Activated CD4-positive, alpha-beta T cell treated with anti-CD3 and anti-CD28 coated beads for 1 hour (primary cell): ENCODE results near the gene LONRF3.

Experiments used
- DNase-seq: peaks from one replicate; pipeline ENCODE4 v3.0.0-alpha.2; 2020

The LONRF3 gene

GRCh38 chrX:119040432-119040831 lies 66.0 kb downstream of the LONRF3 start:
- DNase-seq: no peak

DNA sequence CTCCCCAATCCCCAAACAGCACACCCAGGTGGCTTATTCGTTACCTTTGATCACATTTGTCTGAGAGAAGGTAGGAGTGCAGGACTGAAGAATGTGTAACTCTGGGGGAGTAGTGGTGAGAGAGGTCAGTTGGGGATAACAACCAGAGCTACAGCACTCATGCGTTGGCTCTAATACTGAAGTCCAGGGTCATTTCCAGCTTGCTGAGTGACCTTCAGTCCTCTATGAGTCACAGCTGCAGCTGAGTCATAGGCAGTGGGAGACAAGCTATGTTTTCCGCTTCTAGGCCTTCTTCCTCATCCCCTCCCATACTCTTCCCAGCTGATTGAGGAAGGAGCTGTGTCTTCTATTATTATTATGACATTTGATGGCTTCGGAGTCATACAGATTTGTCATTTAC lies 66.8 kb downstream of the LONRF3 start:
- no peak for DNase-seq

- DNase-seq: no peak
These were observed 67.6 kb downstream of the LONRF3 start for GRCh38 chrX:119042040-119042439.

GRCh38 chrX:119042996-119043395 lies 68.6 kb downstream of the LONRF3 start:
- DNase-seq: no peak

- no peak for DNase-seq
These were observed 71.5 kb downstream of the LONRF3 start for GRCh38 chrX:119045884-119046283.

DNA sequence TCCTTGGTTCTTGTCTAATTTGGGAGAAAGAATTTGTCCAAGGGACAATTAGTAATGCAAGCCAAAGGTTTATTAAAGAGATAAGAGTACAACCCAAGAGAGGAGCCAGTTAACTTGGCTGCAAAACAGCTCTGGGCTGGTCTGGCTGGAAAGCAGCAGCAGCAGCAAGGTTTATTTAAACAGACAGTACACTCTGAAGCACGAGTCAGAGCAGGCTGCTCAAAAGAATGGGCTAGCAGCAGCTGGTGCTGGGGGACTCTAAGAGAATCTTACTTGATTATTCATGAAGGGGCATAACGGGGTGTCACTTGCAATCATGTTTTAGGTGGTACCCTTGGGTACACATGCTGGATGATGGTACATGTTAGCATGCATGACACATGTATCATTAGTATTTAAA lies 81.3 kb downstream of the LONRF3 start:
- DNase-seq: no peak

DNA sequence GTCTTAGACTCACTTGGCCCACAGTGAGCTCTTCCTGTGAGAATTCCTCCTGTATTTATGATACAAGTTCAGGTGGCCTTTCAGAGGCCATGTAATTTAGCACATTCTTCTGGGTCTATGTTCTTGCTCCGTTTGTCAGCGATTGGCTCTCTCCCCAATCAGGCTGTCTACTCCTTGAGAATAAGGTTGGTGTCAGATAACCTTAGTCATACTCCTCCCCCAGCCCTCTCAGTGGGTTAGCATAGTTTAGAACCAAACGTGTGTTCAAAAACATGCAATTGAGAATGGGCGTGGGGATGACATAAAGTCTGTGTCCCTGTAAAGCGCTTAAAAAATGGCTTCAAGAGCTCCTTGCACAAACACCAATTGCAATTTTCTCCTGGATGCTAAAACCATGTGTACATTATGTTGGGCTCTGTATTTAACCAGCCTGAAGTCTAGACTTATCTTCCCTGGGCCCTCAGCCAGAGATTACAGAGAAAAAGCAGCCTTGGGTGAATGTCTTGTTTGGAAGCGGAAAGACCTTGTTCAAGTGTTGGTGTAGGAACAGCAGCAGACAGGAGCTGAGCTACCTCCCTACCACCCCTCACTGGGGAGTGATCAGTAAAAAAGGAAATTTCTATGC lies 88.4 kb downstream of the LONRF3 start:
- DNase-seq: no peak

GRCh38 chrX:119063428-119063827 lies 89.0 kb downstream of the LONRF3 start:
- DNase-seq: no peak

DNA sequence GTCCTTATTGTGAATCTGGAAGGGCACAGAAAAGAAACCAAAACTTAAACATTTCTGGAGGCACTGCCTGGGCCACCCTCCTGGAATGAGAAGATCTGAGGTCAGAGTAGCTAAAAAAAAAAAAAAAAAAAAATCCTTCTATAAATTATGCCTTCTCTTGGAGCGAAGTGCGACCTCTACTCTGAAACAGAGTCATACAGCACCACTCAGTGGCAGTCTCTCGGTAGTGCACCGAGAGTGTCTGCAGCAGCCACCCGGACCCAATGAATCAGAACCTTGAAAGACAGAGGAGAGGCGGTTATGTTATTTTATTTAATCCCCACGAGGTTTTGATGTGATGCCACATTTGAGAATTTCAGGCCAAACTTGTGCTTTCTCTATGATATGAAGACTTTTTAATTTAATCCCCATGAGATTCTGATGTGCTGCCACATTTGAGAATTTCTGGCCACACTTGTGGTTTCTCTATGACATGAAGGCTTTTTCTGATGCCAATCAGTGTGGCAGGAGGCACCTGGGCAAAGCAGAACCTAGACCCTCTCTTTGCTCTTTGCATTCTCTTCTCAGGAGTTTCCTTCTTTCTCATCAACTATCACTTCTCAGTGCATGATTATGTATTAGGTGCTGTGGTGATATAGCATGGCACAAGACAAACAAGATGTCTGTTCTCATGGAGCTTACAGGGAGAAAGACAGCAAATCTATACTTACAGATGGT lies 92.8 kb downstream of the LONRF3 start:
- DNase-seq: peak; percentile 12
